AG04449 (cell line): ENCODE data around the gene NPC1L1.
A peak's percentile ranks its signal among the peaks of the same experiment; 100 is the strongest.

ENCODE experiments used
- CTCF ChIA-PET: fragments of 350-600 bp; formaldehyde crosslinking; extraction: SDS; loops from one replicate; lab custom pipeline; 2021; ENCODE audit warnings: antibody characterized with exemption; lab: Yijun Ruan, JAX
- POLR2A ChIA-PET: fragments of 400-600, 350-600 bp; formaldehyde crosslinking; extraction: SDS; loops from one replicate; lab custom pipeline; 2020; ENCODE audit warnings: antibody characterized with exemption, inconsistent platforms; lab: Yijun Ruan, JAX
- DNase-seq: peaks from one replicate; pipeline ENCODE4 v3.0.0-alpha.2; 2010; ENCODE audit warnings: low read depth, low spot score
- H3K4me3 ChIP-seq: 2 replicates; pipeline ENCODE4 v1.5.1; 2011; ENCODE audit warnings: low read depth, mild to moderate bottlenecking, control low read depth, low read length
- CTCF ChIP-seq: IDR thresholded peaks from one replicate; pipeline ENCODE4 v1.5.1; 2011; ENCODE audit warnings: mild to moderate bottlenecking, moderate library complexity, low read length, control low read depth, inconsistent platforms; ENCODE audit not compliant: insufficient read depth; ENCODE audit errors: missing control alignments

Gene NPC1L1

GRCh38 chr7:44498230-44498954 is 42.7 kb downstream of the NPC1L1 start:
- ChIA-PET CTCF (interaction anchor here (1.0 kb wide), 1 partner anchor 66 kb away, joined by 3 read pairs; no protein-coding TSS in a partner anchor), POLR2A (no interaction called here)
- no peak for DNase-seq
- no peak for TF ChIP-seq CTCF
- no peak overlapping the region for H3K4me3 ChIP-seq

- ChIA-PET CTCF (interaction anchor here (1.5 kb wide), 1 partner anchor 68 kb away, joined by 3 read pairs; no protein-coding TSS in a partner anchor), POLR2A (no interaction called here)
- DNase-seq = no peak
- H3K4me3 ChIP-seq = no peak overlapping the region
- TF ChIP-seq CTCF = no peak
Measured at GRCh38 chr7:44497155-44498027, 43.7 kb downstream of the NPC1L1 start.

GRCh38 chr7:44496385-44496784 is 44.7 kb downstream of the NPC1L1 start:
- no peak for DNase-seq
- TF ChIP-seq CTCF = no peak
- POLR2A ChIA-PET = no interaction called here
- CTCF ChIA-PET = interaction anchor here (1.5 kb wide), 1 partner anchor 69 kb away, joined by 3 read pairs; no protein-coding TSS in a partner anchor
- no peak overlapping the region for H3K4me3 ChIP-seq

- TF ChIP-seq CTCF = no peak
- DNase-seq = no peak
- POLR2A ChIA-PET = no interaction called here
Measured at GRCh38 chr7:44494960-44495359, 46.2 kb downstream of the NPC1L1 start.

GRCh38 chr7:44491229-44491628 is 49.9 kb downstream of the NPC1L1 start:
- DNase-seq = no peak
- H3K4me3 ChIP-seq = peak overlapping the region; percentile 97
- ChIA-PET POLR2A (no interaction called here), CTCF (interaction anchor here (0.8 to 3.2 kb wide), 8 partner anchors 9 to 294 kb away, joined by 3 to 16 read pairs (median 4); no protein-coding TSS in a partner anchor)
- no peak for TF ChIP-seq CTCF

More at GRCh38 chr7:44494960-44495359, 46.2 kb downstream of the NPC1L1 start:
- H3K4me3 ChIP-seq = no peak overlapping the region
- CTCF ChIA-PET = interaction anchor here (1.4 kb wide), 1 partner anchor 70 kb away, joined by 3 read pairs; no protein-coding TSS in a partner anchor
